HCT116 (cell line): Measurements from ENCODE around the gene FREM1. TPM values are rescaled to one million over a fixed set of nuclear protein-coding genes. Genes with fewer than 3 reads are reported as not detected.

ENCODE experiments used
- ATAC-seq: fragments of 200-7000 bp; cut with Tn5 transposase; 2 replicates; pipeline ENCODE4 v1.9.1; 2020; ENCODE audit warnings: mild to moderate bottlenecking, moderate library complexity
- BruUV-seq: library from RNA; stranded (reverse); fragments of 400-500 nt; replicated peaks from 2 replicates; lab custom pipeline; 2021; lab: Mats Ljungman, UMichigan
- CTCF ChIA-PET: fragments of 300-600 bp; sonication (Branson Sonifier 250); formaldehyde crosslinking; loops from one replicate; lab custom pipeline; 2021; ENCODE audit warnings: antibody characterized with exemption; lab: Charles Lee
- POLR2A ChIA-PET: fragments of 300-600, 350-600 bp; sonication (Branson Sonifier 250); formaldehyde crosslinking; loops from one replicate; lab custom pipeline; 2021; ENCODE audit warnings: antibody characterized with exemption; lab: Charles Lee
- RAD21 ChIA-PET, 2 experiments: fragments of 300-600 bp; sonication (Branson Sonifier 250); formaldehyde crosslinking; loops; one replicate each; lab custom pipeline; 2023; ENCODE audit warnings: low total read pairs in 2 of 2; ENCODE audit not compliant: uncharacterized antibody in 2 of 2, unreplicated experiment in 2 of 2, low non-redundant PET in 1 of 2; lab: Charles Lee
- DNase-seq: peaks from one replicate; pipeline ENCODE4 v3.0.0-alpha.2; 2010; ENCODE audit warnings: low read depth, low spot score
- H2AFZ ChIP-seq: fragments of 200-600 bp; shearing (Covaris generic), sonication (generic); 2 replicates; pipeline ENCODE4 v1.6.1; 2017; ENCODE audit warnings: low read depth, mixed run types, mixed read lengths, antibody characterized with exemption, low read length; ENCODE audit not compliant: poor library complexity, severe bottlenecking
- H3K27ac ChIP-seq: 2 replicates; pipeline ENCODE4 v1.5.1; 2012; ENCODE audit warnings: low read depth, low read length
- H3K27me3 ChIP-seq: fragments of 200-600 bp; sonication (generic); 2 replicates; pipeline ENCODE4 v1.6.1; 2016; ENCODE audit warnings: mixed run types, low read length, mixed read lengths; ENCODE audit not compliant: insufficient read depth
- H3K36me3 ChIP-seq, 2 experiments: fragments of 200-500 bp in 1 of 2; fragments of 200-600 bp in 1 of 2; sonication (Bioruptor generic) in 1 of 2; sonication (generic) in 1 of 2; 2 replicates each; pipeline versions ENCODE4 v1.5.1 to v1.6.1; 2014 to 2016; ENCODE audit warnings: low read length in 2 of 2, inconsistent platforms in 1 of 2, mixed read lengths in 1 of 2, mixed run types in 1 of 2; ENCODE audit not compliant: insufficient read depth in 2 of 2, control insufficient read depth in 1 of 2
- H3K4me1 ChIP-seq, 2 experiments: fragments of 200-600 bp in 1 of 2; sonication (generic) in 1 of 2; 2 replicates each; pipeline versions ENCODE4 v1.5.1 to v1.6.1; 2012 to 2017; ENCODE audit warnings: low read length in 2 of 2, inconsistent platforms in 1 of 2, mild to moderate bottlenecking in 1 of 2, mixed read lengths in 1 of 2, mixed run types in 1 of 2, moderate library complexity in 1 of 2; ENCODE audit not compliant: insufficient read depth in 2 of 2, control insufficient read depth in 1 of 2
- H3K4me2 ChIP-seq: fragments of 200-600 bp; sonication (generic); 2 replicates; pipeline ENCODE4 v1.6.1; 2017; ENCODE audit warnings: mixed run types, low read length, mixed read lengths
- H3K4me3 ChIP-seq, 2 experiments: fragments of 200-600 bp in 1 of 2; sonication (generic) in 1 of 2; replicated peaks in 1 of 2; 2 replicates each; pipeline ENCODE4 v1.5.1; 2011 to 2016; ENCODE audit warnings: low read length in 2 of 2, control low read depth in 1 of 2, low read depth in 1 of 2, mild to moderate bottlenecking in 1 of 2, mixed read lengths in 1 of 2, mixed run types in 1 of 2
- H3K79me2 ChIP-seq: fragments of 200-600 bp; sonication (generic); 2 replicates; pipeline ENCODE4 v1.6.1; 2017; ENCODE audit warnings: mild to moderate bottlenecking, mixed run types, low read length, moderate library complexity, mixed read lengths; ENCODE audit not compliant: insufficient read depth
- H3K9ac ChIP-seq: fragments of 200-600 bp; sonication (generic); 2 replicates; pipeline ENCODE4 v1.6.1; 2016; ENCODE audit warnings: low read length, mixed read lengths
- H3K9me2 ChIP-seq: fragments of 200-600 bp; sonication (generic), shearing (Covaris generic); 2 replicates; pipeline ENCODE4 v1.6.1; 2017; ENCODE audit warnings: mixed run types, mild to moderate bottlenecking, moderate library complexity; ENCODE audit not compliant: insufficient read depth
- H3K9me3 ChIP-seq, 2 experiments: fragments of 200-500 bp in 1 of 2; fragments of 200-600 bp in 1 of 2; sonication (Bioruptor generic) in 1 of 2; sonication (generic) in 1 of 2; 2 replicates each; pipeline ENCODE4 v1.6.1; 2014 to 2017; ENCODE audit warnings: low read length in 2 of 2, mixed read lengths in 2 of 2, inconsistent platforms in 1 of 2, low read depth in 1 of 2, mild to moderate bottlenecking in 1 of 2, mixed run types in 1 of 2, moderate library complexity in 1 of 2; ENCODE audit not compliant: control insufficient read depth in 1 of 2, insufficient read depth in 1 of 2
- H4K20me1 ChIP-seq: fragments of 200-600 bp; sonication (generic), shearing (Covaris generic); 2 replicates; pipeline ENCODE4 v1.6.1; 2017; ENCODE audit warnings: mixed run types, mild to moderate bottlenecking, moderate library complexity; ENCODE audit not compliant: insufficient read depth
- SP1 ChIP-seq: IDR thresholded peaks from 2 replicates; pipeline ENCODE4 v1.6.1; 2012; ENCODE audit warnings: low read depth
- SRF ChIP-seq: IDR thresholded peaks from 2 replicates; pipeline ENCODE4 v1.6.1; 2012; ENCODE audit warnings: low read depth
- intact Hi-C: fragments of 100-400 bp; cut with micrococcal nuclease; formaldehyde crosslinking; loops from 2 replicates; pipeline ENCODE4 v1.10.0; 2022
- total RNA-seq: library from RNA; stranded (reverse); gene quantifications from one replicate; pipeline ENCODE4 v1.2.1, GENCODE V29; 2021; ENCODE audit not compliant: unreplicated experiment
- TF ChIP-seq, protein P1 (sequence below): IDR thresholded peaks from 2 replicates; pipeline ENCODE4 v1.6.1; 2011; ENCODE audit warnings: mild to moderate bottlenecking, low read length, moderate library complexity; ENCODE audit not compliant: insufficient replicate concordance; ENCODE audit errors: extremely low read depth
- TF ChIP-seq, protein P2 (sequence below): IDR thresholded peaks from 2 replicates; pipeline ENCODE4 v1.6.1; 2012; ENCODE audit warnings: low read depth

FREM1 gene
- total RNA-seq, 1 experiment from 2014 or later, result 0.12 TPM

DNA sequence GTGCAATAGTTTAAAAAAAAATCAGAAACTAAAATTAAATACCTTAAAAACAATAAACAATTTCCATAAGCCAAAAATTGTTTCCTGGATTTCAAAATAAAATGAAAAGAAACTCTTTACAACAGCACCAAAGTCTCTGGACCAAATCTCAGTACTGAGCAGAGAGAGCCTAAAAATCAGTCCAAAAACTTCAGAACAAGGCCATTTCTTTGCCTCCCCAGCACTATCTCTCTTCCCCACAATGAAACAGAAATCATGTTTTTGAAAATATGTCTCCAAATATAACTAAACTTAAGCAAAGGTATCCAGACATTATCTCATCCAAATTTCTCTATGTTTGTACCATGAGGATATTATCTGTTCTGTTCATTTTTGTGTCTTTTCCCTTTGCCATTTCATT is 1.0 kb downstream of the FREM1 start:
- CTCF ChIA-PET, result no interaction called here
- H3K4me1 ChIP-seq, result no peaks in the 10 kb centered on the region
- DNase-seq, result no peak
- H3K36me3 ChIP-seq, result no peaks in the 10 kb centered on the region
- no peak overlapping the region for H3K4me3 ChIP-seq
- intact Hi-C loops, result no loop called here
- no peak for ATAC-seq
- no peak overlapping the region for H3K9ac ChIP-seq
- no TSS peak for BruUV-seq
- TF ChIP-seq, protein P1, sequence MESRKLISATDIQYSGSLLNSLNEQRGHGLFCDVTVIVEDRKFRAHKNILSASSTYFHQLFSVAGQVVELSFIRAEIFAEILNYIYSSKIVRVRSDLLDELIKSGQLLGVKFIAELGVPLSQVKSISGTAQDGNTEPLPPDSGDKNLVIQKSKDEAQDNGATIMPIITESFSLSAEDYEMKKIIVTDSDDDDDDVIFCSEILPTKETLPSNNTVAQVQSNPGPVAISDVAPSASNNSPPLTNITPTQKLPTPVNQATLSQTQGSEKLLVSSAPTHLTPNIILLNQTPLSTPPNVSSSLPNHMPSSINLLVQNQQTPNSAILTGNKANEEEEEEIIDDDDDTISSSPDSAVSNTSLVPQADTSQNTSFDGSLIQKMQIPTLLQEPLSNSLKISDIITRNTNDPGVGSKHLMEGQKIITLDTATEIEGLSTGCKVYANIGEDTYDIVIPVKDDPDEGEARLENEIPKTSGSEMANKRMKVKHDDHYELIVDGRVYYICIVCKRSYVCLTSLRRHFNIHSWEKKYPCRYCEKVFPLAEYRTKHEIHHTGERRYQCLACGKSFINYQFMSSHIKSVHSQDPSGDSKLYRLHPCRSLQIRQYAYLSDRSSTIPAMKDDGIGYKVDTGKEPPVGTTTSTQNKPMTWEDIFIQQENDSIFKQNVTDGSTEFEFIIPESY, result no peak
- TF ChIP-seq SRF (no peak), SP1 (no peak)
- TF ChIP-seq, protein P2, sequence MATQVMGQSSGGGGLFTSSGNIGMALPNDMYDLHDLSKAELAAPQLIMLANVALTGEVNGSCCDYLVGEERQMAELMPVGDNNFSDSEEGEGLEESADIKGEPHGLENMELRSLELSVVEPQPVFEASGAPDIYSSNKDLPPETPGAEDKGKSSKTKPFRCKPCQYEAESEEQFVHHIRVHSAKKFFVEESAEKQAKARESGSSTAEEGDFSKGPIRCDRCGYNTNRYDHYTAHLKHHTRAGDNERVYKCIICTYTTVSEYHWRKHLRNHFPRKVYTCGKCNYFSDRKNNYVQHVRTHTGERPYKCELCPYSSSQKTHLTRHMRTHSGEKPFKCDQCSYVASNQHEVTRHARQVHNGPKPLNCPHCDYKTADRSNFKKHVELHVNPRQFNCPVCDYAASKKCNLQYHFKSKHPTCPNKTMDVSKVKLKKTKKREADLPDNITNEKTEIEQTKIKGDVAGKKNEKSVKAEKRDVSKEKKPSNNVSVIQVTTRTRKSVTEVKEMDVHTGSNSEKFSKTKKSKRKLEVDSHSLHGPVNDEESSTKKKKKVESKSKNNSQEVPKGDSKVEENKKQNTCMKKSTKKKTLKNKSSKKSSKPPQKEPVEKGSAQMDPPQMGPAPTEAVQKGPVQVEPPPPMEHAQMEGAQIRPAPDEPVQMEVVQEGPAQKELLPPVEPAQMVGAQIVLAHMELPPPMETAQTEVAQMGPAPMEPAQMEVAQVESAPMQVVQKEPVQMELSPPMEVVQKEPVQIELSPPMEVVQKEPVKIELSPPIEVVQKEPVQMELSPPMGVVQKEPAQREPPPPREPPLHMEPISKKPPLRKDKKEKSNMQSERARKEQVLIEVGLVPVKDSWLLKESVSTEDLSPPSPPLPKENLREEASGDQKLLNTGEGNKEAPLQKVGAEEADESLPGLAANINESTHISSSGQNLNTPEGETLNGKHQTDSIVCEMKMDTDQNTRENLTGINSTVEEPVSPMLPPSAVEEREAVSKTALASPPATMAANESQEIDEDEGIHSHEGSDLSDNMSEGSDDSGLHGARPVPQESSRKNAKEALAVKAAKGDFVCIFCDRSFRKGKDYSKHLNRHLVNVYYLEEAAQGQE, result no peak
- H3K4me2 ChIP-seq, result no peak overlapping the region
- no peaks in the 10 kb centered on the region for H3K79me2 ChIP-seq
- H3K27ac ChIP-seq, result no peak overlapping the region
- RAD21 ChIA-PET, result no interaction called here
- no peaks in the 10 kb centered on the region for H4K20me1 ChIP-seq
- H3K27me3 ChIP-seq, result peaks cover 31% of the 10 kb centered on the region
- H3K9me2 ChIP-seq, result no peaks in the 10 kb centered on the region
- no peaks in the 10 kb centered on the region for H3K9me3 ChIP-seq
- POLR2A ChIA-PET, result no interaction called here
- no peak overlapping the region for H2AFZ ChIP-seq
